GM21717 (cell line): ENCODE measurements around the gene ANKRD17.

Source experiments
- ATAC-seq: cut with Tn5 transposase; IDR thresholded peaks from one replicate; pipeline ENCODE4 v1.9.1; 2021; ENCODE audit warnings: mild to moderate bottlenecking, moderate library complexity; ENCODE audit not compliant: unreplicated experiment

The ANKRD17 gene

DNA sequence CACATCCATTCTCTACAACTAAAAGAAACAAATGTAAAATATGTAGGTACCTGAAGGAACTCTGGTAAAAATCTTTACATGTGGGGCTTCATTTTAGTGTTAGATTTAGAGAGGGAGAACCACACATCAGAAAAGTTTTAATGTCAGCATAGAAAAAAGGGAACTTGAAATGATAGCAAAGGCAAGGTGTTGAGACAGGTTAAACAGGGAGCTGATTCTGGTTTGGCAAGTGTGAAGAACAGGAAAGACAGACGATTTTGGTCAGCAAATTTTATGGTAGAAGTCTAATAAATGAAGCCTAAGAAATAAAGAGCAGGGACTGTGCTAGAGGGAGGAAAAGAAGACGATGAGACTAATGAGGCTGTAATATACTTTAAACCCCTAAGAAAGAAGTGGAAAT, 121.5 kb downstream of the ANKRD17 start:
- no peak for ATAC-seq

- no peak for ATAC-seq
Observed at GRCh38 chr4:73133784-73134183, 124.8 kb downstream of the ANKRD17 start.

DNA sequence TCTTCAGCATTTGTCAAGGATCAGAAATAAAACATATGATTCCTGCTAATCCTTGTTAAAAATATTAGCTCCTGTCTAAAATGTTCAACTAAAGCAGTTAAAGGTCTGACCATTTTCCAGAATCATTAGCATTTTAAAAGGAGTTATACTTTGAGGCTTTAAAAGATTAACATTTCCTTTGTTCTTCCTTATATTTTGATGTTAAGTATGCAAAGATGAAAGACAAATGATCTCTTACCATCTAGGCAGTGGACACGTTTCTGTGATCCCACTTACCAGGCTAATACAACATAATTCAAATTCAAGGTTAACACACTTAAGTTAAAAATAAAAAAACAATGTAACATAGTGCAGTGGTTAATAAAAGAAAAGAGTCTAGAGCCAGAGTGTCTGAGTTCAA, 127.3 kb downstream of the ANKRD17 start:
- ATAC-seq, result no peak

- no peak for ATAC-seq
Observed at GRCh38 chr4:73129319-73129718, 129.3 kb downstream of the ANKRD17 start.

DNA sequence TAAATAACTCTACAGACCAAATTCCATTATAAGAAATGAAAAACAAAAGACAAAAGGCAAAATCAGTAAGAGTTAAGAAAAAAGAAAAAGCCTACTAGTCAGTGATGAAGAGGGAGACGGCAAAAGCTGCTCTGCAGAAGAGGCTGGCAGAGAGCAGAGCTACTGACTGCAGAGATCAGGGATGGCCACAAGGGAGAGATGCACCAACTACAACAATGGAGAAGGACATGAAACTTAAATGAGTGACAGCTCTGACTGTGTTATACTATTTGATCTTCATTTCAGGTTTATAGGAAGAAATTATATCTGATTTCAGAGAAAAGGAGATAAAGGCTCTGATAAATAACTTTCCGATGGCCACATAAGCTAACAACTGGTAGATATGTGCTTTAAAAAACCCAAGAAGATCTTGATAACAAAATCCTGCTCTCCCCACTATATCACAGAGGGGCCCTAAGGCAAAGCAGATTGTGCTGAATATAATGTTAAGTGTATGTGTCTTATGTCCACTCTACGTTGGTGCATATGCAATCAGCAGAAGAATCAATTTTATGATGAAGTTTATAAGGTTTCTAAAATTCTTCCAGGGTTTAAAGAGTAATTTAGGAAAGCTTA, 130.7 kb downstream of the ANKRD17 start:
- ATAC-seq, result no peak

GRCh38 chr4:73109493-73109892, 149.1 kb downstream of the ANKRD17 start:
- ATAC-seq, result no peak

DNA sequence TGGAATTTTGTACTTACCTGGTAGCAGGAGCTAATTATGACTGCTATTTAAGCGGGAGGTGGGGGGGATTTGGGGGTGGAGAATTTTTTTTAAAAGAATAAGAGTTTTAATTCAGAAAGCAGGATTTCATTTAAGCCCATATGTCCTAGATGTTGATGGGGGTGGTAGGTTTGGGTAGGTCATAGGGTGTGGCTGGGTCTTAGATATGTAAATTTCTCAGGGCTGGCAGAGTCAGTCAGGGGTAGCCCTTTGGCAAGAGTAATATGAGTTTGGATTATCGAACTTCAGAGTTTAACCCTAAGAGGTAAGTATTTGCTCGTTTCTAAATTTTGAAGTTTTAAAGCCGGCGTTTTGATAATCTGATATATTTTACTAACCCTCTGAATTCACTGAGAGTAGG, 153.9 kb downstream of the ANKRD17 start:
- no peak for ATAC-seq

GRCh38 chr4:73103799-73104503, 154.6 kb downstream of the ANKRD17 start:
- ATAC-seq, result no peak

GRCh38 chr4:73099143-73099542, 159.5 kb downstream of the ANKRD17 start:
- ATAC-seq, result no peak

GRCh38 chr4:73098713-73099112, 159.9 kb downstream of the ANKRD17 start:
- no peak for ATAC-seq

GRCh38 chr4:73098016-73098415, 160.6 kb downstream of the ANKRD17 start:
- no peak for ATAC-seq

- no peak for ATAC-seq
Observed at GRCh38 chr4:73092868-73093267, 165.7 kb downstream of the ANKRD17 start.

- no peak for ATAC-seq
Observed at GRCh38 chr4:73090738-73091137, 167.9 kb downstream of the ANKRD17 start.

DNA sequence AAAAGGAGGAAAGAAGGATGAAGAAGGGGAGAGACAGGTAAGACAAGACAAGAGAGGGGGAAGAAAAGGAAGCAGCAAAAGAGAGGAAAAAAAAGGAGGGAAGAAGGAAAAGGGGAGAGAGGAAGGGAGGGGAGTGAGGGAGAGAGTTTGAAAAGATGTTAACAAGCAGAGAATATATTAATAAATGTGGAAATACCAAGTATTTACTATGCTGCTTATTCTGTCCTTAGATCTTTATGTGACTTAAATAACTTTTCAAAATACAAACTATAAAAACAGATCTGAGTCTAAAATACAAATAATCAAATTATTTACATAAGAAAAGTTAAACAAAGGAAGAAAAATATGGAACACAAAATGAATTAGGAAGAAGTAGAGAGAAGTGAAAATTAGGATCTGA, 170.7 kb downstream of the ANKRD17 start:
- no peak for ATAC-seq

- ATAC-seq, result no peak
Observed at GRCh38 chr4:73086095-73086868, 172.3 kb downstream of the ANKRD17 start.

- ATAC-seq, result no peak
Observed at GRCh38 chr4:73080789-73081188, 177.8 kb downstream of the ANKRD17 start.

- no peak for ATAC-seq
Observed at GRCh38 chr4:73075832-73076231, 182.8 kb downstream of the ANKRD17 start.

GRCh38 chr4:73070074-73070390, 188.6 kb downstream of the ANKRD17 start:
- peak; percentile 18 for ATAC-seq

GRCh38 chr4:73069338-73070073, 189.1 kb downstream of the ANKRD17 start, which contains the start of gene COX18:
Gene COX18, minus strand, starts transcription at chr4:73069716. Its CDS starts 67 bp downstream, at chr4:73069649.
- ATAC-seq, result peak; percentile 85

DNA sequence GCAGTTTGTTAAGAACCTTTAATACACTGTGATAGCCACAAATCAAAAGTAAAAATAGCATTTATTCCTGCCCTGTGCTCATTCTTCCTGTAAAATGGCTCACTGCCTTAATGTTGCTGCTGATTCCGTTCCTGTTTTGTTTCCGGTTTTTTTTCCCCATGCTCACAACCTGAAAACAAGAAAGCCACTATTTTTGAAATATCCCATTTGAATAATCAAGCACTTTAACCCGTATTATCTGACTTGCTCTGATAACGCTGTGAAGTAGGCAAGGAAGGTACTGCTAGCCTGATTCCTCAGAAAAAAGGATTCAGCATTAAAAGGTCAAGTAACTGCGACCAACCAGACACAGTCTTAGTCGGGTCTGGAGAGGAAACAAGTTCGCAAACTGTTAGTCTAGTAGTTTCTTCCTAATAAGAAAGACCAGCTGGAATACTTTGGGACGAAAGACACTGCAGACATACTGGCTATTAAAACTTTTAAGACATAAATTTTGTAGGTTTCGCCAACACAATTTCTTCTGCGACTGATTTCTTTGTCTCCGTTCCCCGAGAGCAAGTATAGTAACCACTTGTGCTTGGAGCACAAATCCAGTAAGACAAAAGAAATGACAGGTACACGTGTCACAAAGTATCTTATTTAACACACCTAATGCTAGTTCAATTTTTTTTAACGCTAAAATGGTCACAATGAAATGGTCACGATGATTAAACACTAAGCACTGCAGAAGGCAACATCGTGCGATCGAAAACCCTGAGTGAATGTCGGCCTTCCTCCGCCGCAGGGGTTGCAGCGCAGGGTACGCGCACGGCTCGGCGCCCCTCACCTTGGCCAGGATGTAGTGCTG, 189.9 kb downstream of the ANKRD17 start:
- ATAC-seq, result peak; percentile 6
